Measurements from ENCODE around the gene GALNT2. TPM values are rescaled to one million over a fixed set of nuclear protein-coding genes. Genes with fewer than 3 reads are reported as not detected.
A peak's percentile ranks its signal among the peaks of the same experiment; 100 is the strongest.

The GALNT2 gene
- total and polyA plus RNA-seq, 10 donors, result 7.9 to 44.8 (median 36.9) TPM

DNA sequence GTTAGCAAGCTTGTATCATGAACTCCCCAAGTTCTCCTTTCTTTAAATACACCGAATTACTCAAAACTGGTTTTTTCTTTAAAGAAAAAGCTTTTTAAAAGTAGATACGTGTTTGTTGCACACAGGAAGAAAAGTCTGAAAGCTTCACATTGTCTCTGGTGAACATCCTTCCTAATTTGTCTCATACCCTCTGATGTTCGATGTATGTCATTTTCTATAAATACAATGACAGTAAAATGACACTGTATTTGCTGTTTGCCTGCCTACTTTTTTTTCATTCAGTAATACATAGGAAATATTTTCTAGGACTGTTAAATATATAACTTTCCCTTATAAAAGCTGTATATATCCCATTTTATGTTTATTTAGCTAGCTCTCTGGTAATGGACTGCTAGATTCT, 153.9 kb downstream of the GALNT2 start:
- WGBS, 5 donors, result 50 to 76% (median 63%) methylated on average over 3 of the region's 3 CpGs
- intact Hi-C loops (cut with DNase I; ENCODE audit: low total_unique reads), result no loop called here
- H3K36me3 ChIP-seq, result no peaks in the 10 kb centered on the region

DNA sequence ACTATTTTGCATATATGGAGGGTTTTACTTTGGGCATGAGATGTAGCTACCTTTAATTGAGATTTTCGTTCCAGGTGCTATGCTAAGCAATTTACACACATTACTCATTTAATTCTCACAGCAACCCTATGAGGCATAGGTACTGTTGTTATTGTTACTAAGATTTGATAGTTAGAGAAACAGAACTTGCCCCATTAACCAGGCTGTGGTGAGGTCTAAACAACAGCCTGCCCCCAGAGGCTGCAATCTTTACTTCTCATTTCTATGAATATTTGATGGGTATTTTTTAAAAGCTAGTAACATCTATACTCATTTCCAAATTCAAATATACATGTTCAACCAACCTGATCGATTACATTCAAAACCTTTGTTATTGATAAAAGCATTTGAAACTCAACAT, 155.6 kb downstream of the GALNT2 start:
- no peak overlapping the region for H3K27ac ChIP-seq
- 85 to 97% (median 90%) methylated on average over 2 of the region's 2 CpGs for WGBS, 5 donors
- TF ChIP-seq POLR2AphosphoS5 (IDR thresholded peaks at IDR 0.05), result no peak
- TF ChIP-seq CTCF (IDR thresholded peaks at IDR 0.05 in 8 of 11, conservative IDR thresholded peaks at IDR 0.05 in 3 of 11), result no peak
- TF ChIP-seq POLR2A (IDR thresholded peaks at IDR 0.05), result no peak
- no peak overlapping the region for H3K4me3 ChIP-seq
- H3K4me1 ChIP-seq, result peaks cover 0 to 9% (median 2%) of the 10 kb centered on the region in 6 donors
- H3K27me3 ChIP-seq (replicated peaks in 1 of 7), result no peaks in the 10 kb centered on the region
- intact Hi-C loops (cut with DNase I; ENCODE audit: low total_unique reads), result no loop called here
- H3K9me3 ChIP-seq, result no peaks in the 10 kb centered on the region
- DNase-seq, result no peak
- H3K36me3 ChIP-seq, result no peaks in the 10 kb centered on the region

More for the DNA sequence above, 153.9 kb downstream of the GALNT2 start:
- TF ChIP-seq POLR2AphosphoS5 (IDR thresholded peaks at IDR 0.05), result no peak
- TF ChIP-seq CTCF (IDR thresholded peaks at IDR 0.05 in 8 of 11, conservative IDR thresholded peaks at IDR 0.05 in 3 of 11), result no peak
- no peak for TF ChIP-seq POLR2A (IDR thresholded peaks at IDR 0.05)
- no peak overlapping the region for H3K4me3 ChIP-seq
- H3K27me3 ChIP-seq (replicated peaks in 1 of 7), result no peaks in the 10 kb centered on the region
- H3K4me1 ChIP-seq, result peaks cover 0 to 25% (median 0%) of the 10 kb centered on the region in 6 donors
- no peak for DNase-seq
- no peaks in the 10 kb centered on the region for H3K9me3 ChIP-seq
- H3K27ac ChIP-seq, result no peak overlapping the region

GRCh38 chr1:230224101-230224960, 157.3 kb downstream of the GALNT2 start:
- DNase-seq, result no peak
- Histone ChIP-seq H3K27ac (peak overlapping the region in 1 of 8 donors; percentile 18), H3K4me1 (peaks cover 0 to 9% (median 2%) of the 10 kb centered on the region in 6 donors), H3K9me3 (no peaks in the 10 kb centered on the region), H3K36me3 (no peaks in the 10 kb centered on the region), H3K27me3 (replicated peaks in 1 of 7) (no peaks in the 10 kb centered on the region), H3K4me3 (no peak overlapping the region)
- intact Hi-C loops (cut with DNase I; ENCODE audit: low total_unique reads), result no loop called here
- WGBS, 5 donors, result 88 to 94% (median 92%) methylated on average over 18 of the region's 18 CpGs
- TF ChIP-seq POLR2A (IDR thresholded peaks at IDR 0.05) (no peak), CTCF (IDR thresholded peaks at IDR 0.05 in 8 of 11, conservative IDR thresholded peaks at IDR 0.05 in 3 of 11) (no peak), POLR2AphosphoS5 (IDR thresholded peaks at IDR 0.05) (no peak)

- DNase-seq, result no peak
- WGBS, 5 donors, result 87 to 93% (median 89%) methylated on average over 16 of the region's 16 CpGs
- H3K27ac ChIP-seq, result no peak overlapping the region
These were observed 159.2 kb downstream of the GALNT2 start for GRCh38 chr1:230226007-230226800.

More at GRCh38 chr1:230226007-230226800, 159.2 kb downstream of the GALNT2 start:
- no peaks in the 10 kb centered on the region for H3K27me3 ChIP-seq (replicated peaks in 1 of 7)
- peaks cover 0 to 9% (median 1%) of the 10 kb centered on the region in 6 donors for H3K4me1 ChIP-seq
- H3K4me3 ChIP-seq, result no peak overlapping the region
- intact Hi-C loops (cut with DNase I; ENCODE audit: low total_unique reads), result no loop called here
- no peaks in the 10 kb centered on the region for H3K9me3 ChIP-seq
- TF ChIP-seq CTCF (IDR thresholded peaks at IDR 0.05 in 8 of 11, conservative IDR thresholded peaks at IDR 0.05 in 3 of 11) (no peak), POLR2A (IDR thresholded peaks at IDR 0.05) (no peak), POLR2AphosphoS5 (IDR thresholded peaks at IDR 0.05) (no peak)
- no peaks in the 10 kb centered on the region for H3K36me3 ChIP-seq

Data from spleen (tissue), 11 donors.